Smooth muscle cell (in vitro differentiated cells): ENCODE measurements around the gene PGM1. TPM values are rescaled to one million over a fixed set of nuclear protein-coding genes. Genes with fewer than 3 reads are reported as not detected.

Experiments used
- DNase-seq: peaks from one replicate; lab custom pipeline; 2025; ENCODE audit not compliant: unreplicated experiment; lab: John Stamatoyannopoulos, UW
- H2AFZ ChIP-seq: fragments of 200-600 bp; sonication (generic); 2 replicates; pipeline ENCODE4 v1.6.0; 2016; ENCODE audit warnings: antibody characterized with exemption, low read depth, mild to moderate bottlenecking
- H3F3A ChIP-seq: fragments of 200-600 bp; sonication (generic); 2 replicates; pipeline ENCODE4 v1.6.0; 2017; ENCODE audit warnings: antibody characterized with exemption, low read depth
- H3K27ac ChIP-seq: fragments of 200-600 bp; sonication (generic); 2 replicates; pipeline ENCODE4 v1.5.1; 2016; ENCODE audit warnings: low read depth, mild to moderate bottlenecking
- H3K27me3 ChIP-seq: fragments of 200-600 bp; sonication (generic); 2 replicates; pipeline ENCODE4 v1.6.1; 2016; ENCODE audit warnings: low read depth, mild to moderate bottlenecking
- H3K36me3 ChIP-seq: fragments of 200-600 bp; sonication (generic); 2 replicates; pipeline ENCODE4 v1.5.1; 2016; ENCODE audit warnings: low read depth
- H3K4me1 ChIP-seq: fragments of 200-600 bp; sonication (generic); 2 replicates; pipeline ENCODE4 v1.5.1; 2016; ENCODE audit warnings: low read depth
- H3K4me2 ChIP-seq: fragments of 200-600 bp; sonication (generic); 2 replicates; pipeline ENCODE4 v1.6.0; 2016; ENCODE audit warnings: mild to moderate bottlenecking
- H3K4me3 ChIP-seq: fragments of 200-600 bp; sonication (generic); 2 replicates; pipeline ENCODE4 v1.5.1; 2016; ENCODE audit warnings: mild to moderate bottlenecking
- H3K79me2 ChIP-seq: fragments of 200-600 bp; sonication (generic); 2 replicates; pipeline ENCODE4 v1.6.0; 2016; ENCODE audit warnings: low read depth, mild to moderate bottlenecking
- H3K9ac ChIP-seq: fragments of 200-600 bp; sonication (generic); 2 replicates; pipeline ENCODE4 v1.6.0; 2016; ENCODE audit warnings: low read depth
- H3K9me3 ChIP-seq: fragments of 200-600 bp; sonication (generic); replicated peaks from 2 replicates; pipeline ENCODE4 v1.5.1; 2016; ENCODE audit warnings: low read depth
- H4K20me1 ChIP-seq: fragments of 200-600 bp; sonication (generic); 2 replicates; pipeline ENCODE4 v1.6.0; 2016; ENCODE audit warnings: low read depth
- CTCF ChIP-seq: fragments of 200-600 bp; sonication (generic); IDR thresholded peaks from 2 replicates; pipeline ENCODE4 v1.5.1; 2017; ENCODE audit warnings: borderline replicate concordance, mild to moderate bottlenecking, antibody characterized with exemption; ENCODE audit not compliant: insufficient read depth, poor library complexity, severe bottlenecking
- WGBS: methylation state at CpG from one replicate; pipeline ENCODE4 v1.1.7; 2016; ENCODE audit warnings: low lambda C conversion rate; 5-methylcytosine and 5-hydroxymethylcytosine counted together
- polyA plus RNA-seq: library from polyadenylated mRNA; unstranded; fragments of >200 nt; fragmentation: Nextera tagmentation; extraction: Ambion mirVana; gene quantifications from 2 replicates; pipeline ENCODE4 v1.2.1, GENCODE V29; 2016
- total RNA-seq: library from RNA; depleted of rRNA; stranded (reverse); fragments of >200 nt; gene quantifications from 2 replicates; pipeline ENCODE4 v1.2.3, GENCODE V29; 2014

The PGM1 gene
- total and polyA plus RNA-seq, 2 experiments from 2014 or later, result 72.7 to 87.6 TPM

DNA sequence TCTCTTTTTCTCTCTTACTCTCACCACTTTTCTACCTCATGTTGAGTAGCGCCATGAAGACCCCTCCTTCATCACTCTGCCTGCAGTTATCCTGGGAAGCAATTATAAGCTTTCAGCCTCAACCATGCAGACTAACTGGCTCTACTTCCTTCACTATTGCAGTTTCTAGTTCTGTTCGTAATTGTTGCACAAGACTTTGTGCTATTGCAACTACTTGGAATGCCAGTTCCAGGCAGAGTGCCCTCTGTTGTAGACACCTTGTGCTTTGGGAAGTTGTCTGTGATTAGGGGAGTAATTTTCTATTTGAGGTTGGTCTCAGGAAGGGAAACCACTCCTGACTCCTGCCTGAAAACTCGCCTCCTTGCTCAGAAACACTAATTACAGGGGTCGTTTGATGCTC, 19.4 kb downstream of the PGM1 start:
- H3K36me3 ChIP-seq, result no peaks in the 10 kb centered on the region
- H3K27ac ChIP-seq, result no peak overlapping the region
- H3F3A ChIP-seq, result no peaks in the 10 kb centered on the region
- peaks cover 10% of the 10 kb centered on the region for H3K79me2 ChIP-seq
- no peak overlapping the region for H3K4me2 ChIP-seq
- no peaks in the 10 kb centered on the region for H3K9me3 ChIP-seq
- no peak overlapping the region for H2AFZ ChIP-seq
- DNase-seq, result no peak
- H3K4me3 ChIP-seq, result no peak overlapping the region
- WGBS, result 65% methylated on average over 4 of the region's 4 CpGs
- H3K9ac ChIP-seq, result no peak overlapping the region
- no peaks in the 10 kb centered on the region for H3K27me3 ChIP-seq
- peaks cover 95% of the 10 kb centered on the region for H4K20me1 ChIP-seq
- H3K4me1 ChIP-seq, result peaks cover 22% of the 10 kb centered on the region
- TF ChIP-seq CTCF, result no peak

GRCh38 chr1:63612971-63613370, 19.8 kb downstream of the PGM1 start:
- peaks cover 10% of the 10 kb centered on the region for H3K79me2 ChIP-seq
- no peak for TF ChIP-seq CTCF
- H3K4me1 ChIP-seq, result peaks cover 22% of the 10 kb centered on the region
- H3K27me3 ChIP-seq, result no peaks in the 10 kb centered on the region
- H3F3A ChIP-seq, result no peaks in the 10 kb centered on the region
- DNase-seq, result no peak
- no peaks in the 10 kb centered on the region for H3K36me3 ChIP-seq
- no peaks in the 10 kb centered on the region for H3K9me3 ChIP-seq
- no peak overlapping the region for H3K4me2 ChIP-seq
- H3K27ac ChIP-seq, result no peak overlapping the region
- H3K4me3 ChIP-seq, result no peak overlapping the region
- H4K20me1 ChIP-seq, result peaks cover 95% of the 10 kb centered on the region
- H2AFZ ChIP-seq, result no peak overlapping the region
- H3K9ac ChIP-seq, result no peak overlapping the region

DNA sequence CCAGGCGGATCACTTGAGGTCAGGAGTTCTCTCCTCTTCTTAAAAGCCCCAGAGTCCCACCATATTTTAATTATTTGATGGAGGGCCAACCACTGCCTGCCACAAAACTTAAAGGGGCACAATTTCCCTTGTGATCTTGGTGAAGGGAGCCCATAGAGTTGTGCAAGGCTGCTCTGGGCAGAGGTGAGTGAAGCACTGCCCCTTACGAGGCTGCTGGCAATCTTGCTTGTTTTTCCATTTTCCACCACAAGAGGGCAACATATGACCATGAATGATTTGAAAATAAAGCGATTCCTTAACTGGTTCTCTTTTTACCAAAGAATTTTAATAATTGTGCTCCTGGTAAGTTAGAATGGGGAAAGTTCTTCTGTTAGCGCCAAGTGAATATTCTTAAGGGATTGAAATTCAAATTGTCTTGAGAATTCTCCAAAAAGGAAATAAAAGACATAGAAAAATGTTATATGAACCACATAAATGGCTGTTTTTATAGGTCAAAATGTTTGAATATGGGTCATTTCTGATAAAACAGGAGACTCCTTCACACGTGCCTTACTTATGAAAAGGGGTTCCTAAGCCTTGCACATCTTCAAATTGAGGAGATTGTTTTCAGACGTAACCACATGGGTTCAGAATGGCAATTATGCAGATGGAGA, 22.7 kb downstream of the PGM1 start:
- peak; percentile 82 for TF ChIP-seq CTCF
- Histone ChIP-seq H3K27me3 (no peaks in the 10 kb centered on the region), H2AFZ (no peak overlapping the region), H3K9me3 (no peaks in the 10 kb centered on the region), H3K4me2 (no peak overlapping the region), H3K9ac (no peak overlapping the region), H4K20me1 (peaks cover 95% of the 10 kb centered on the region), H3K4me1 (peaks cover 20% of the 10 kb centered on the region), H3F3A (no peaks in the 10 kb centered on the region), H3K79me2 (peaks cover 9% of the 10 kb centered on the region), H3K36me3 (no peaks in the 10 kb centered on the region), H3K4me3 (no peak overlapping the region), H3K27ac (no peak overlapping the region)
- 35% methylated on average over 6 of the region's 6 CpGs for WGBS
- peak; percentile 2 for DNase-seq

GRCh38 chr1:63617450-63617849, 24.2 kb downstream of the PGM1 start:
- no peak for DNase-seq
- no peaks in the 10 kb centered on the region for H3K36me3 ChIP-seq

More at GRCh38 chr1:63617450-63617849, 24.2 kb downstream of the PGM1 start:
- Histone ChIP-seq H4K20me1 (peaks cover 96% of the 10 kb centered on the region), H3K4me3 (no peak overlapping the region), H3K4me1 (peaks cover 10% of the 10 kb centered on the region), H3K4me2 (no peak overlapping the region), H3K9me3 (no peaks in the 10 kb centered on the region), H3K27ac (no peak overlapping the region), H3F3A (no peaks in the 10 kb centered on the region), H2AFZ (no peak overlapping the region), H3K79me2 (peaks cover 9% of the 10 kb centered on the region), H3K27me3 (no peaks in the 10 kb centered on the region), H3K9ac (no peak overlapping the region)
- no peak for TF ChIP-seq CTCF
- 95% methylated on average over 6 of the region's 6 CpGs for WGBS
